HG02588 (cell line): ENCODE data around the gene EDC4.

Source experiments
- ATAC-seq: cut with Tn5 transposase; IDR thresholded peaks from one replicate; pipeline ENCODE4 v1.9.1; 2021; ENCODE audit warnings: mild to moderate bottlenecking, moderate library complexity; ENCODE audit not compliant: unreplicated experiment

Gene EDC4

GRCh38 chr16:67927131-67927941 is 54.5 kb downstream of the EDC4 start:
- ATAC-seq, result no peak

- ATAC-seq, result no peak
These were observed 55.3 kb downstream of the EDC4 start for GRCh38 chr16:67928147-67928546.

- ATAC-seq, result no peak
These were observed 55.9 kb downstream of the EDC4 start for GRCh38 chr16:67928561-67929364.

- no peak for ATAC-seq
These were observed 57.3 kb downstream of the EDC4 start for GRCh38 chr16:67930191-67930590.

- ATAC-seq, result no peak
These were observed 57.9 kb downstream of the EDC4 start for GRCh38 chr16:67930678-67931211.
